HEK293 (cell line): ENCODE data around the gene RHD.

ENCODE experiments used
- BCL11A ChIP-seq: fragments of 450-650 bp; formaldehyde crosslinking; IDR thresholded peaks from 2 replicates; pipeline ENCODE4 v1.5.1; 2016; ENCODE audit warnings: low read depth, missing biosample characterization, missing genetic modification characterization
- BCL11B ChIP-seq: fragments of 450-650 bp; formaldehyde crosslinking; IDR thresholded peaks from 2 replicates; pipeline ENCODE4 v1.5.1; 2016; ENCODE audit warnings: low read depth, missing biosample characterization, missing genetic modification characterization
- GLIS1 ChIP-seq: fragments of 450-650 bp; formaldehyde crosslinking; IDR thresholded peaks from 2 replicates; pipeline ENCODE4 v1.5.1; 2016; ENCODE audit warnings: missing biosample characterization, missing genetic modification characterization
- PRDM6 ChIP-seq: fragments of 450-650 bp; formaldehyde crosslinking; IDR thresholded peaks from 2 replicates; pipeline ENCODE4 v1.5.1; 2017; ENCODE audit warnings: missing biosample characterization, missing genetic modification characterization
- SCRT1 ChIP-seq: fragments of 450-650 bp; formaldehyde crosslinking; IDR thresholded peaks from 2 replicates; pipeline ENCODE4 v1.5.1; 2016; ENCODE audit warnings: missing biosample characterization, missing genetic modification characterization, borderline replicate concordance
- SETDB1 ChIP-seq: IDR thresholded peaks from one replicate; pipeline ENCODE4 v1.6.1; 2017; ENCODE audit warnings: mild to moderate bottlenecking, low read length, moderate library complexity, mixed read lengths; ENCODE audit not compliant: insufficient read length
- SP2 ChIP-seq: fragments of 450-650 bp; formaldehyde crosslinking; IDR thresholded peaks from 2 replicates; pipeline ENCODE4 v1.5.1; 2016; ENCODE audit warnings: missing biosample characterization, missing genetic modification characterization
- ZFP3 ChIP-seq: fragments of 450-650 bp; formaldehyde crosslinking; IDR thresholded peaks from 2 replicates; pipeline ENCODE4 v1.5.1; 2016; ENCODE audit warnings: low read depth, missing biosample characterization, missing genetic modification characterization
- ZIC2 ChIP-seq: fragments of 450-650 bp; formaldehyde crosslinking; IDR thresholded peaks from 2 replicates; pipeline ENCODE4 v1.5.1; 2016; ENCODE audit warnings: missing biosample characterization, missing genetic modification characterization
- ZNF112 ChIP-seq: fragments of 450-650 bp; formaldehyde crosslinking; IDR thresholded peaks from 2 replicates; pipeline ENCODE4 v1.5.0; 2017; ENCODE audit warnings: missing biosample characterization, missing genetic modification characterization
- ZNF140 ChIP-seq: fragments of 450-650 bp; formaldehyde crosslinking; IDR thresholded peaks from 2 replicates; pipeline ENCODE4 v1.5.1; 2016; ENCODE audit warnings: missing biosample characterization, missing genetic modification characterization
- ZNF155 ChIP-seq: fragments of 450-650 bp; formaldehyde crosslinking; IDR thresholded peaks from 2 replicates; pipeline ENCODE4 v1.5.1; 2016; ENCODE audit warnings: missing biosample characterization, missing genetic modification characterization
- ZNF18 ChIP-seq: fragments of 450-650 bp; formaldehyde crosslinking; IDR thresholded peaks from 2 replicates; pipeline ENCODE4 v1.5.1; 2016; ENCODE audit warnings: missing biosample characterization, missing genetic modification characterization
- ZNF19 ChIP-seq: fragments of 450-650 bp; formaldehyde crosslinking; IDR thresholded peaks from 2 replicates; pipeline ENCODE4; 2016; ENCODE audit warnings: missing biosample characterization, missing genetic modification characterization, low read depth
- ZNF214 ChIP-seq: fragments of 450-650 bp; formaldehyde crosslinking; IDR thresholded peaks from 2 replicates; pipeline ENCODE4 v1.5.1; 2017; ENCODE audit warnings: missing biosample characterization, mild to moderate bottlenecking, missing genetic modification characterization, borderline replicate concordance
- ZNF221 ChIP-seq: fragments of 450-650 bp; formaldehyde crosslinking; IDR thresholded peaks from 2 replicates; pipeline ENCODE4 v1.5.1; 2017; ENCODE audit warnings: missing biosample characterization, missing genetic modification characterization, borderline replicate concordance
- ZNF37A ChIP-seq: fragments of 450-650 bp; IDR thresholded peaks from 2 replicates; pipeline ENCODE4 v1.5.1; 2018; ENCODE audit warnings: missing biosample characterization, missing genetic modification characterization
- ZNF398 ChIP-seq: fragments of 450-650 bp; formaldehyde crosslinking; IDR thresholded peaks from 2 replicates; pipeline ENCODE4 v1.5.1; 2017; ENCODE audit warnings: missing biosample characterization, missing genetic modification characterization
- ZNF423 ChIP-seq: fragments of 450-650 bp; formaldehyde crosslinking; IDR thresholded peaks from 2 replicates; pipeline ENCODE4 v1.5.1; 2016; ENCODE audit warnings: missing biosample characterization, missing genetic modification characterization
- ZNF433 ChIP-seq: fragments of 450-650 bp; formaldehyde crosslinking; IDR thresholded peaks from 2 replicates; pipeline ENCODE4 v1.5.1; 2016; ENCODE audit warnings: missing biosample characterization, missing genetic modification characterization, low read depth
- ZNF513 ChIP-seq: fragments of 450-650 bp; IDR thresholded peaks from 2 replicates; pipeline ENCODE4 v1.5.1; 2018; ENCODE audit warnings: missing biosample characterization, missing genetic modification characterization
- ZNF514 ChIP-seq: fragments of 450-650 bp; formaldehyde crosslinking; IDR thresholded peaks from 2 replicates; pipeline ENCODE4 v1.5.1; 2016; ENCODE audit warnings: missing biosample characterization, missing genetic modification characterization
- ZNF555 ChIP-seq: fragments of 450-650 bp; formaldehyde crosslinking; conservative IDR thresholded peaks from 2 replicates; pipeline ENCODE4 v1.5.1; 2017; ENCODE audit warnings: missing biosample characterization, mild to moderate bottlenecking, missing genetic modification characterization, inconsistent platforms
- ZNF596 ChIP-seq: fragments of 450-650 bp; IDR thresholded peaks from 2 replicates; pipeline ENCODE4 v1.5.0; 2018; ENCODE audit warnings: missing biosample characterization, mild to moderate bottlenecking, missing genetic modification characterization, moderate library complexity
- ZNF621 ChIP-seq: fragments of 450-650 bp; formaldehyde crosslinking; IDR thresholded peaks from 2 replicates; pipeline ENCODE4 v1.5.1; 2017; ENCODE audit warnings: missing biosample characterization, missing genetic modification characterization
- ZNF624 ChIP-seq: fragments of 450-650 bp; formaldehyde crosslinking; IDR thresholded peaks from 2 replicates; pipeline ENCODE4 v1.5.1; 2017; ENCODE audit warnings: missing biosample characterization, missing genetic modification characterization
- ZNF629 ChIP-seq: fragments of 450-650 bp; formaldehyde crosslinking; IDR thresholded peaks from 2 replicates; pipeline ENCODE4 v1.5.1; 2017; ENCODE audit warnings: missing biosample characterization, missing genetic modification characterization
- ZNF654 ChIP-seq: fragments of 450-650 bp; formaldehyde crosslinking; IDR thresholded peaks from 2 replicates; pipeline ENCODE4 v1.5.1; 2016; ENCODE audit warnings: low read depth, missing biosample characterization, missing genetic modification characterization
- ZNF701 ChIP-seq: fragments of 450-650 bp; formaldehyde crosslinking; IDR thresholded peaks from 2 replicates; pipeline ENCODE4 v1.5.1; 2016; ENCODE audit warnings: missing biosample characterization, missing genetic modification characterization
- ZNF747 ChIP-seq: fragments of 450-650 bp; formaldehyde crosslinking; IDR thresholded peaks from 2 replicates; pipeline ENCODE4 v1.5.1; 2016; ENCODE audit warnings: missing biosample characterization, missing genetic modification characterization
- ZNF837 ChIP-seq: fragments of 450-650 bp; formaldehyde crosslinking; IDR thresholded peaks from 2 replicates; pipeline ENCODE4 v1.5.1; 2016; ENCODE audit warnings: missing biosample characterization, missing genetic modification characterization
- ZSCAN18 ChIP-seq: fragments of 450-650 bp; formaldehyde crosslinking; IDR thresholded peaks from 2 replicates; pipeline ENCODE4 v1.5.1; 2016; ENCODE audit warnings: missing biosample characterization, missing genetic modification characterization
- ZSCAN23 ChIP-seq: fragments of 450-650 bp; formaldehyde crosslinking; IDR thresholded peaks from 2 replicates; pipeline ENCODE4 v1.5.1; 2016; ENCODE audit warnings: missing biosample characterization, missing genetic modification characterization
- ZSCAN30 ChIP-seq: fragments of 450-650 bp; IDR thresholded peaks from 2 replicates; pipeline ENCODE4 v1.5.1; 2018; ENCODE audit warnings: missing biosample characterization, mild to moderate bottlenecking, missing genetic modification characterization, moderate library complexity

The RHD gene

GRCh38 chr1:25239681-25240541 is 32.4 kb upstream of the RHD start (continued):
- TF ChIP-seq PRDM6 (no peak), ZNF654 (tag by site-specific recombination) (peak; percentile 59), ZNF155 (tag by site-specific recombination) (no peak), ZNF37A (no peak), ZNF214 (tag by site-specific recombination) (no peak), ZFP3 (tag by site-specific recombination) (no peak), ZNF18 (tag by site-specific recombination) (no peak), ZNF701 (no peak), BCL11A (peak; percentile 84; the same call in 1 of the 2 replicates), ZNF19 (no peak), ZNF629 (peak; percentile 89), SCRT1 (no peak), ZNF423 (tag by site-specific recombination) (peak; percentile 95), ZSCAN23 (tag by site-specific recombination) (no peak), ZNF140 (tag by site-specific recombination) (no peak), ZNF596 (tag by site-specific recombination) (no peak), SETDB1 (no peak), GLIS1 (tag by site-specific recombination) (peak; percentile 99), ZNF514 (tag by site-specific recombination) (no peak), SP2 (tag by site-specific recombination) (peak; percentile 95), ZNF837 (tag by site-specific recombination) (no peak), ZNF621 (tag by site-specific recombination) (no peak), ZNF555 (tag by site-specific recombination) (no peak), BCL11B (peak; percentile 59; the same call in 1 of the 2 replicates), ZNF112 (tag by site-specific recombination) (no peak), ZNF398 (tag by site-specific recombination) (peak; percentile 93), ZIC2 (tag by site-specific recombination) (peak; percentile 47), ZNF747 (tag by site-specific recombination) (no peak), ZNF433 (tag by site-specific recombination) (no peak), ZNF624 (tag by site-specific recombination) (no peak), ZNF221 (no peak), ZNF513 (0 out of 2 replicates have a peak, but pooled peaks have one; percentile 9), ZSCAN18 (tag by site-specific recombination) (no peak), ZSCAN30 (peak; percentile 81; the same call in 1 of the 2 replicates)
